Fibroblast of lung (primary cell): ENCODE results near the gene NAA60.

Source experiments
- EZH2 ChIP-seq: IDR thresholded peaks from 2 replicates; pipeline ENCODE4 v1.5.1; 2012; ENCODE audit warnings: low read length, control low read depth, mild to moderate bottlenecking; ENCODE audit errors: missing control alignments
- TF ChIP-seq, protein P1 (sequence below), 2 donors: IDR thresholded peaks in 1 of 2; conservative IDR thresholded peaks in 1 of 2; 1 replicate in 1 of 2; 2 replicates in 1 of 2; pipeline ENCODE4 v1.5.1; 2011 to 2012; ENCODE audit warnings: low read length in 2 of 2, control low read depth in 1 of 2, inconsistent platforms in 1 of 2, low read depth in 1 of 2, mild to moderate bottlenecking in 1 of 2

- TF ChIP-seq, protein P1, sequence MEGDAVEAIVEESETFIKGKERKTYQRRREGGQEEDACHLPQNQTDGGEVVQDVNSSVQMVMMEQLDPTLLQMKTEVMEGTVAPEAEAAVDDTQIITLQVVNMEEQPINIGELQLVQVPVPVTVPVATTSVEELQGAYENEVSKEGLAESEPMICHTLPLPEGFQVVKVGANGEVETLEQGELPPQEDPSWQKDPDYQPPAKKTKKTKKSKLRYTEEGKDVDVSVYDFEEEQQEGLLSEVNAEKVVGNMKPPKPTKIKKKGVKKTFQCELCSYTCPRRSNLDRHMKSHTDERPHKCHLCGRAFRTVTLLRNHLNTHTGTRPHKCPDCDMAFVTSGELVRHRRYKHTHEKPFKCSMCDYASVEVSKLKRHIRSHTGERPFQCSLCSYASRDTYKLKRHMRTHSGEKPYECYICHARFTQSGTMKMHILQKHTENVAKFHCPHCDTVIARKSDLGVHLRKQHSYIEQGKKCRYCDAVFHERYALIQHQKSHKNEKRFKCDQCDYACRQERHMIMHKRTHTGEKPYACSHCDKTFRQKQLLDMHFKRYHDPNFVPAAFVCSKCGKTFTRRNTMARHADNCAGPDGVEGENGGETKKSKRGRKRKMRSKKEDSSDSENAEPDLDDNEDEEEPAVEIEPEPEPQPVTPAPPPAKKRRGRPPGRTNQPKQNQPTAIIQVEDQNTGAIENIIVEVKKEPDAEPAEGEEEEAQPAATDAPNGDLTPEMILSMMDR (conservative IDR thresholded peaks at IDR 0.05 in 1 of 2, IDR thresholded peaks at IDR 0.05 in 1 of 2; ENCODE audit: low read depth in 1 of 2, low read length in 2 of 2), result no peak
- no peak for TF ChIP-seq EZH2
Observed at GRCh38 chr16:3514621-3515020, 71.1 kb downstream of the NAA60 start.
